Activated CD8-positive, alpha-beta T cell treated with anti-CD3 and anti-CD28 coated beads, Interleukin-2, amount 10 ng/mL, durations not matched to agents 7 days and 5 days (primary cell): ENCODE measurements around the gene ARHGAP1. TPM values are rescaled to one million over a fixed set of nuclear protein-coding genes. Genes with fewer than 3 reads are reported as not detected.

Experiments used
- ATAC-seq: fragments of 150-1000 bp; cut with Tn5 transposase; one replicate; pipeline ENCODE4 v1.10.0; 2021; ENCODE audit warnings: moderate library complexity
- CTCF ChIA-PET: fragments of 350-600 bp; sonication (Branson Sonifier 250); formaldehyde crosslinking; loops from one replicate; lab custom pipeline; 2021; ENCODE audit warnings: antibody characterized with exemption; lab: Charles Lee
- POLR2A ChIA-PET: fragments of 350-600 bp; sonication (Branson Sonifier 250); formaldehyde crosslinking; loops from one replicate; lab custom pipeline; 2021; ENCODE audit warnings: antibody characterized with exemption; lab: Charles Lee
- DNase-seq: peaks from one replicate; pipeline ENCODE4 v3.0.0-alpha.2; 2020
- H3K27ac Mint-ChIP-seq: one replicate; pipeline ENCODE4 v1.8.0; 2021; ENCODE audit warnings: mild to moderate bottlenecking, mixed read lengths
- H3K27me3 Mint-ChIP-seq: one replicate; pipeline ENCODE4 v1.8.0; 2021; ENCODE audit warnings: low read depth, mixed read lengths
- H3K36me3 Mint-ChIP-seq: one replicate; pipeline ENCODE4 v1.8.0; 2021; ENCODE audit warnings: low read depth, mixed read lengths
- H3K4me1 Mint-ChIP-seq: one replicate; pipeline ENCODE4 v1.8.0; 2021; ENCODE audit warnings: low read depth, mixed read lengths
- H3K4me3 Mint-ChIP-seq: one replicate; pipeline ENCODE4 v1.8.0; 2021; ENCODE audit warnings: mild to moderate bottlenecking, mixed read lengths
- H3K9me3 Mint-ChIP-seq: one replicate; pipeline ENCODE4 v1.8.0; 2022; ENCODE audit warnings: mixed read lengths; ENCODE audit not compliant: insufficient read depth
- total RNA-seq, 2 experiments: library from RNA; stranded (reverse); gene quantifications; one replicate each; pipeline ENCODE4 v1.2.3, GENCODE V29; 2021

Gene ARHGAP1
- total RNA-seq, 2 experiments from 2014 or later, result 69.1 to 71.3 TPM

DNA sequence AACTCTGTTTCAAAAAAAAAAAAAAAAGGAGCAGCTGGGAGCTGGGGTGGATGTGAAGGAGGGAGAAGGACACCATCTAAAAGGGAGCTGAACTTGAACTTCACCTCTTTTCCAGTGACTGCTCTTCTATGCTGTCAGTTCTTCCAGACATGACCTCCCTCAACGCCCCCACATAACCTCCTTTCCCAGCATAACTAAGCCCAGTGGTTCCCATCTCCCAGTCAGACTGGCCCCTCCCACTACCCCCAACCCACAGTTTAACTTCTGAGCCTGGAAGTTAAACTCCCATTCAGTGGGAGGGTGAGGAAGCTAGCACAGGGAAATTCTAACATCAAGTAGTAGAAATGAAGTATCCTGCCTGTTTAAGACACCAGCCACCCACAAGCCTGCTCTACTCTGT, 1.8 kb downstream of the ARHGAP1 start:
- H3K9me3 Mint-ChIP-seq, result no peaks in the 10 kb centered on the region
- peaks cover 56% of the 10 kb centered on the region for H3K36me3 Mint-ChIP-seq
- no peaks in the 10 kb centered on the region for H3K27me3 Mint-ChIP-seq
- no peak for ATAC-seq
- POLR2A ChIA-PET, result interaction anchor here (1.4 kb wide), 1 partner anchor 28 kb away, joined by 5 read pairs; no protein-coding TSS in a partner anchor
- H3K4me1 Mint-ChIP-seq, result peaks cover 60% of the 10 kb centered on the region
- DNase-seq, result no peak
- CTCF ChIA-PET, result interaction anchor here (0.6 to 1.3 kb wide), 2 partner anchors 29 to 42 kb away, joined by 3 read pairs; no protein-coding TSS in a partner anchor
- peak overlapping the region; percentile 13 for H3K27ac Mint-ChIP-seq
- peak overlapping the region; percentile 98 for H3K4me3 Mint-ChIP-seq

DNA sequence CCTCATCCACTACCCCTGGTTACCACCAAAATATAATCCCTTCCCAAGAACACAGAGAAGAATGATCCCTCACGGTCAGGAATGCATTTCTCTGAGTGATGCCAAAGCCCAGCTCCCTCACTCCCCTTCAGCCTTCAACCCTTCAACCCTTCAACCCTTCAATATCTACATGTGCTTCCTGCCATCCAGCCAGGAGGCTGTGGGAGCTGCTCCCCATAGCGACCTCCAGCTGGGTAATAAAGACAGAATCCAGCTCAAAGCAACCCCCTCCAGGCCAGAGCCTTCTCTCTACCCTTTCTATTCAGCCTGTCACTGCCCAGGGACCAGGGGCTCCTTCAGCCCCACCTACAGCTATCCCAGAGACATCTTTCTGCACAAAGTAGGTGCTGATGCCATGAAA, 2.7 kb downstream of the ARHGAP1 start:
- ChIA-PET POLR2A (interaction anchor here (0.7 to 1.4 kb wide), 4 partner anchors 27 to 81 kb away, joined by 3 to 5 read pairs (median 4); partner anchors contain the start of genes ATG13 and HARBI1), CTCF (no interaction called here)
- DNase-seq, result no peak
- peaks cover 48% of the 10 kb centered on the region for H3K36me3 Mint-ChIP-seq
- H3K4me1 Mint-ChIP-seq, result peaks cover 51% of the 10 kb centered on the region
- no peaks in the 10 kb centered on the region for H3K9me3 Mint-ChIP-seq
- H3K27ac Mint-ChIP-seq, result peak overlapping the region; percentile 8
- no peaks in the 10 kb centered on the region for H3K27me3 Mint-ChIP-seq
- H3K4me3 Mint-ChIP-seq, result no peak overlapping the region
- no peak for ATAC-seq

DNA sequence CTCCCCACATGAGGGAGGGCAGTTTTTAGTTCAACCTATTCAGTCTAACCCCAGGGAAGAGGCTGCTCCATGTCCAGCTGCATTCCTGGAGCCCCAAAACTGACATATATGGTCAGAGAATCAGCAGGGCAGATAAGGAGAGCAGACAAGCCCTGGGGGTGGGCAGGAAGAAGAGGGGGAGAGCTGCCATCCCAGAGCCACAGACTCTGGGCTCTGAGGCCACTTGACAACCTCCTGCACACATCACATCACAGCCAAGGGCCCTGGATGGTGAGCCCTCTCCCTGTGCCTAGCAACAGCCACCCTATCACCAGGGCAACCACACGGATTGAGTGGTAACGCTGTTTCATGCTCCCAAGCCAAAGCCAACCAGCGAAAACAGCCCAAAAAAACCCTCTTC, 3.1 kb downstream of the ARHGAP1 start:
- Mint-ChIP-seq H3K27me3 (no peaks in the 10 kb centered on the region), H3K4me3 (no peak overlapping the region), H3K27ac (peak overlapping the region; percentile 8), H3K36me3 (peaks cover 45% of the 10 kb centered on the region), H3K4me1 (peaks cover 47% of the 10 kb centered on the region), H3K9me3 (no peaks in the 10 kb centered on the region)
- ATAC-seq (no peak), DNase-seq (no peak)
- CTCF ChIA-PET, result no interaction called here
- POLR2A ChIA-PET, result interaction anchor here (0.7 to 1.2 kb wide), 3 partner anchors 39 to 80 kb away, joined by 3 to 4 read pairs (median 3); partner anchors contain the start of genes ATG13 and HARBI1

DNA sequence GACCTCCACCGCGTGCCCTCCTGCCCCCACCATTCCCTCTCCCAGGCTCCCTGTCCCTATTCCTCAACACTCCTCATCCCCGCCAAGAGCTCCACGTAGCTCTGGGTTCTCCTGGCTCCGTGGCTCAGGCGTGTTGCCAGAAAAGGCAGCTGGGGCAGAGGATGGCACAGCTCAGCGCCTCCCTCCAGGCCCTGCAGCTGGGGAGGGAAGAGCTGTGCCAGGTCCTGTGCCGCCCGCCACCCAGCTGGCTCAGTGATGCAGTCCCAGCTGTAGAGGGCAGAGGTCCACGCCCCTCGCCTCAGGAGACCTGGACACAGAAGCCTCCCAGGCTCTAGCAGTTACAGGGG, 4.2 kb downstream of the ARHGAP1 start:
- H3K4me1 Mint-ChIP-seq, result peaks cover 37% of the 10 kb centered on the region
- CTCF ChIA-PET, result no interaction called here
- no peaks in the 10 kb centered on the region for H3K9me3 Mint-ChIP-seq
- H3K27me3 Mint-ChIP-seq, result no peaks in the 10 kb centered on the region
- H3K27ac Mint-ChIP-seq, result no peak overlapping the region
- peaks cover 38% of the 10 kb centered on the region for H3K36me3 Mint-ChIP-seq
- DNase-seq (no peak), ATAC-seq (no peak)
- H3K4me3 Mint-ChIP-seq, result no peak overlapping the region
- POLR2A ChIA-PET, result interaction anchor here (1.2 kb wide), 1 partner anchor 25 kb away, joined by 6 read pairs; no protein-coding TSS in a partner anchor

- H3K36me3 Mint-ChIP-seq, result peaks cover 35% of the 10 kb centered on the region
- H3K4me1 Mint-ChIP-seq, result peaks cover 37% of the 10 kb centered on the region
- H3K9me3 Mint-ChIP-seq, result no peaks in the 10 kb centered on the region
- ChIA-PET POLR2A (interaction anchor here (1.2 kb wide), 1 partner anchor 25 kb away, joined by 6 read pairs; no protein-coding TSS in a partner anchor), CTCF (no interaction called here)
- ATAC-seq (no peak), DNase-seq (no peak)
- H3K27ac Mint-ChIP-seq, result peak overlapping the region; percentile 57
- H3K4me3 Mint-ChIP-seq, result no peak overlapping the region
- no peaks in the 10 kb centered on the region for H3K27me3 Mint-ChIP-seq
Observed at GRCh38 chr11:46695345-46696211, 4.8 kb downstream of the ARHGAP1 start.

DNA sequence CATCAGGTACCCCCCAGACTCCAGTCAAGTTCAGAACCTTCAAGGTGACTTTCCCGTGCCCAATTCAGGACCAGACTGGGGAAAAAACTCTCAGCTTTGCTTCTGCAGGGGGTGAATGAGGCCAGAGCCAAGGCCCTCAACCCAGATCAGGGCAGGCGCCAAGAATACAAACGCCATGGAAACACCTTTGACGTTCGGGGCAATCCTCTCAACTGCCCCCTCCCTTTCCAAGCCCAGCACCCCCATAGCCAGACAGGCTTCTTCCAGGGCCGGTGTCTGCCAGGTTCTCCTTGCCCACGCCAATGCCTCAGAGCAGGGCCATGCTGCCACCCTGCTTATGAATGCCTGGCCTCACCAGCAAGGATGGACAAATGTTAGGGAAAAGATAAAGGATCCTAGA, 5.8 kb downstream of the ARHGAP1 start:
- DNase-seq (no peak), ATAC-seq (no peak)
- Mint-ChIP-seq H3K4me1 (peaks cover 34% of the 10 kb centered on the region), H3K4me3 (no peak overlapping the region), H3K36me3 (peaks cover 34% of the 10 kb centered on the region), H3K27me3 (no peaks in the 10 kb centered on the region), H3K27ac (no peak overlapping the region), H3K9me3 (no peaks in the 10 kb centered on the region)
- CTCF ChIA-PET, result interaction anchor here (0.6 kb wide), 1 partner anchor 88 kb away, joined by 3 read pairs; no protein-coding TSS in a partner anchor
- POLR2A ChIA-PET, result interaction anchor here (0.6 to 1.5 kb wide), 2 partner anchors 20 to 1495 kb away, joined by 3 to 4 read pairs; no protein-coding TSS in a partner anchor

- Mint-ChIP-seq H3K9me3 (no peaks in the 10 kb centered on the region), H3K4me3 (no peak overlapping the region), H3K27me3 (no peaks in the 10 kb centered on the region), H3K36me3 (peaks cover 34% of the 10 kb centered on the region), H3K4me1 (peaks cover 31% of the 10 kb centered on the region), H3K27ac (no peak overlapping the region)
- no peak for DNase-seq
- no peak for ATAC-seq
- ChIA-PET POLR2A (interaction anchor here (1.5 kb wide), 1 partner anchor 20 kb away, joined by 4 read pairs; no protein-coding TSS in a partner anchor), CTCF (interaction anchor here (0.6 kb wide), 1 partner anchor 89 kb away, joined by 3 read pairs; no protein-coding TSS in a partner anchor)
Observed at GRCh38 chr11:46694072-46694471, 6.3 kb downstream of the ARHGAP1 start.

GRCh38 chr11:46693597-46694012, 6.8 kb downstream of the ARHGAP1 start:
- H3K27ac Mint-ChIP-seq, result no peak overlapping the region
- peaks cover 27% of the 10 kb centered on the region for H3K4me1 Mint-ChIP-seq
- H3K36me3 Mint-ChIP-seq, result peaks cover 31% of the 10 kb centered on the region
- ChIA-PET POLR2A (interaction anchor here (1.5 kb wide), 1 partner anchor 19 kb away, joined by 4 read pairs; no protein-coding TSS in a partner anchor), CTCF (no interaction called here)
- ATAC-seq, result no peak
- no peak overlapping the region for H3K4me3 Mint-ChIP-seq
- H3K27me3 Mint-ChIP-seq, result no peaks in the 10 kb centered on the region
- no peak for DNase-seq
- H3K9me3 Mint-ChIP-seq, result no peaks in the 10 kb centered on the region

- DNase-seq (no peak), ATAC-seq (no peak)
- H3K27me3 Mint-ChIP-seq, result no peaks in the 10 kb centered on the region
- ChIA-PET CTCF (interaction anchor here (1.1 kb wide), 1 partner anchor 22 kb away, joined by 3 read pairs; no protein-coding TSS in a partner anchor), POLR2A (interaction anchor here (1.0 kb wide), 1 partner anchor 9 kb away, joined by 3 read pairs; the partner anchor contains the start of gene ZNF408)
- H3K4me3 Mint-ChIP-seq, result no peak overlapping the region
- no peak overlapping the region for H3K27ac Mint-ChIP-seq
- H3K36me3 Mint-ChIP-seq, result peaks cover 35% of the 10 kb centered on the region
- peaks cover 19% of the 10 kb centered on the region for H3K4me1 Mint-ChIP-seq
- no peaks in the 10 kb centered on the region for H3K9me3 Mint-ChIP-seq
Observed at GRCh38 chr11:46692450-46692849, 8.0 kb downstream of the ARHGAP1 start.

GRCh38 chr11:46690702-46691101, 9.7 kb downstream of the ARHGAP1 start:
- DNase-seq, result no peak
- Mint-ChIP-seq H3K27ac (no peak overlapping the region), H3K9me3 (no peaks in the 10 kb centered on the region), H3K4me3 (no peak overlapping the region), H3K27me3 (no peaks in the 10 kb centered on the region), H3K36me3 (peaks cover 40% of the 10 kb centered on the region), H3K4me1 (peaks cover 10% of the 10 kb centered on the region)
- no peak for ATAC-seq
- ChIA-PET CTCF (no interaction called here), POLR2A (interaction anchor here (0.7 to 1.9 kb wide), 2 partner anchors 10 to 110 kb away, joined by 3 to 8 read pairs; partner anchors contain the start of genes ARHGAP1 and ZNF408)

- no peak for ATAC-seq
- Mint-ChIP-seq H3K27ac (no peak overlapping the region), H3K27me3 (no peaks in the 10 kb centered on the region), H3K9me3 (no peaks in the 10 kb centered on the region), H3K4me3 (no peak overlapping the region), H3K4me1 (peaks cover 5% of the 10 kb centered on the region), H3K36me3 (peaks cover 31% of the 10 kb centered on the region)
- no peak for DNase-seq
- CTCF ChIA-PET, result interaction anchor here (1.2 kb wide), 1 partner anchor 17 kb away, joined by 5 read pairs; no protein-coding TSS in a partner anchor
- POLR2A ChIA-PET, result interaction anchor here (0.5 to 1.3 kb wide), 2 partner anchors 13 to 93 kb away, joined by 3 to 6 read pairs; partner anchors contain the start of genes ARHGAP1 and ZNF408
Observed at GRCh38 chr11:46686886-46687795, 13.3 kb downstream of the ARHGAP1 start.
